B cell (primary cell): ENCODE data around the gene MARCHF10. TPM values are rescaled to one million over a fixed set of nuclear protein-coding genes. Genes with fewer than 3 reads are reported as not detected.

Experiments
- ATAC-seq: fragments of 200-7000 bp; cut with Tn5 transposase; one replicate; pipeline ENCODE4 v1.10.0; 2021; ENCODE audit warnings: low read depth, mild to moderate bottlenecking, moderate number of reproducible peaks, moderate library complexity
- CTCF ChIA-PET: fragments of 350-600 bp; sonication (Branson Sonifier 250); formaldehyde crosslinking; loops from one replicate; lab custom pipeline; 2021; ENCODE audit warnings: antibody characterized with exemption, inconsistent platforms; lab: Charles Lee
- POLR2A ChIA-PET: fragments of 350-600 bp; sonication (Branson Sonifier 250); formaldehyde crosslinking; loops from one replicate; lab custom pipeline; 2021; ENCODE audit warnings: antibody characterized with exemption; lab: Charles Lee
- DNase-seq: peaks from one replicate; pipeline ENCODE4 v3.0.0; 2013
- H2AFZ ChIP-seq: 2 replicates; pipeline ENCODE4 v1.6.1; 2012; ENCODE audit warnings: mild to moderate bottlenecking, low read depth, low read length; ENCODE audit not compliant: insufficient read depth, poor library complexity, severe bottlenecking
- H3K27ac ChIP-seq, 2 donors: 1 replicate in 1 of 2; 2 replicates in 1 of 2; pipeline ENCODE4 v1.5.1; 2012 to 2013; ENCODE audit warnings: low read length in 2 of 2, mild to moderate bottlenecking in 2 of 2, moderate library complexity in 1 of 2
- H3K27me3 ChIP-seq, 4 experiments: fragments of 200-600 bp in 1 of 4; sonication (generic) in 1 of 4; replicated peaks in 1 of 4; 1 replicate in 2 of 4; 2 replicates in 2 of 4; pipeline versions ENCODE4 v1.6.1 to v1.7.0; 2013 to 2016; ENCODE audit warnings: low read length in 3 of 4, mild to moderate bottlenecking in 2 of 4, mixed read lengths in 1 of 4, moderate library complexity in 1 of 4; ENCODE audit not compliant: insufficient read depth in 4 of 4, control insufficient read depth in 3 of 4; ENCODE audit errors: control extremely low read depth in 1 of 4
- H3K36me3 ChIP-seq, 2 experiments: replicated peaks in 1 of 2; 1 replicate in 1 of 2; 2 replicates in 1 of 2; pipeline versions ENCODE4 v1.6.1 to v1.7.1; 2013; ENCODE audit warnings: low read length in 1 of 2; ENCODE audit not compliant: insufficient read depth in 2 of 2, control insufficient read depth in 1 of 2; ENCODE audit errors: control extremely low read depth in 1 of 2, extremely low read depth in 1 of 2
- H3K4me1 ChIP-seq, 2 donors: fragments of 200-600 bp in 1 of 2; sonication (generic) in 1 of 2; 1 replicate in 1 of 2; 2 replicates in 1 of 2; pipeline versions ENCODE4 v1.5.1 to v1.6.1; 2013 to 2017; ENCODE audit warnings: low read length in 2 of 2; ENCODE audit not compliant: control insufficient read depth in 2 of 2, insufficient read depth in 2 of 2
- H3K4me2 ChIP-seq: replicated peaks from 2 replicates; pipeline ENCODE3; 2012; ENCODE audit warnings: mild to moderate bottlenecking, low read depth, low read length; ENCODE audit not compliant: poor library complexity, severe bottlenecking
- H3K4me3 ChIP-seq, 5 experiments: fragments of 200-600 bp in 1 of 5; sonication (generic) in 1 of 5; 1 replicate in 3 of 5; 2 replicates in 2 of 5; pipeline versions ENCODE4 v1.5.1 to v1.7.0; 2011 to 2016; ENCODE audit warnings: low read length in 4 of 5, mild to moderate bottlenecking in 4 of 5, low read depth in 2 of 5, control low read depth in 1 of 5, moderate library complexity in 1 of 5; ENCODE audit not compliant: insufficient read depth in 1 of 5; ENCODE audit errors: control extremely low read depth in 1 of 5, extremely low read depth in 1 of 5
- H3K79me2 ChIP-seq: fragments of 200-600 bp; sonication (generic); one replicate; pipeline ENCODE4 v1.6.0; 2016; ENCODE audit warnings: low read length; ENCODE audit not compliant: control insufficient read depth, insufficient read depth
- H3K9ac ChIP-seq: fragments of 200-600 bp; sonication (generic); 2 replicates; pipeline ENCODE4 v1.6.1; 2017; ENCODE audit warnings: mild to moderate bottlenecking, low read length, moderate library complexity
- H3K9me3 ChIP-seq, 3 donors: one replicate each; pipeline versions ENCODE4 v1.6.1 to v1.7.1; 2013; ENCODE audit warnings: low read length in 2 of 3; ENCODE audit not compliant: control insufficient read depth in 2 of 3, insufficient read depth in 1 of 3; ENCODE audit errors: control extremely low read depth in 1 of 3
- H4K20me1 ChIP-seq: 2 replicates; pipeline ENCODE4 v1.6.0; 2012; ENCODE audit warnings: mild to moderate bottlenecking, low read length; ENCODE audit not compliant: insufficient read depth, control insufficient read depth, poor library complexity, severe bottlenecking
- H3K27ac Mint-ChIP-seq: one replicate; pipeline ENCODE4 v1.8.0; 2021; ENCODE audit warnings: mixed read lengths
- H3K27me3 Mint-ChIP-seq: one replicate; pipeline ENCODE4 v1.8.0; 2021; ENCODE audit warnings: mixed read lengths
- H3K4me1 Mint-ChIP-seq: one replicate; pipeline ENCODE4 v1.8.0; 2021; ENCODE audit warnings: mixed read lengths
- H3K4me3 Mint-ChIP-seq: one replicate; pipeline ENCODE4 v1.8.0; 2021; ENCODE audit warnings: mixed read lengths
- H3K9me3 Mint-ChIP-seq: one replicate; pipeline ENCODE4 v1.8.0; 2022; ENCODE audit warnings: mixed read lengths; ENCODE audit not compliant: insufficient read depth
- EZH2 ChIP-seq: IDR thresholded peaks from 2 replicates; pipeline ENCODE4 v1.6.1; 2012; ENCODE audit warnings: borderline replicate concordance, low read depth, mild to moderate bottlenecking, moderate library complexity, low read length; ENCODE audit not compliant: insufficient read depth, poor library complexity, severe bottlenecking
- WGBS: methylation state at CpG from one replicate; pipeline ENCODE4 v1.1.5; 2013; ENCODE audit warnings: missing lambda C conversion rate; ENCODE audit not compliant: insufficient coverage; 5-methylcytosine and 5-hydroxymethylcytosine counted together
- intact Hi-C: fragments of 100-400 bp; cut with micrococcal nuclease; formaldehyde crosslinking; loops from one replicate; pipeline ENCODE4 v1.10.0; 2022
- polyA plus RNA-seq: library from polyadenylated mRNA; depleted of rRNA; stranded (reverse); fragments of >200 nt; gene quantifications from 2 replicates; pipeline ENCODE4 v1.2.3, GENCODE V29; 2012
- total RNA-seq, 2 donors: library from RNA; stranded (reverse); fragments of 120-200 nt in 1 of 2; gene quantifications; 1 replicate in 1 of 2; 2 replicates in 1 of 2; pipeline versions ENCODE4 v1.2.3 to v1.2.4, GENCODE V29; 2013 to 2022
- TF ChIP-seq, protein P1 (sequence below): fragments of 200-600 bp; IDR thresholded peaks from one replicate; pipeline ENCODE4 v1.8.0; 2022; ENCODE audit warnings: antibody characterized with exemption, mild to moderate bottlenecking

MARCHF10 gene
- total and polyA plus RNA-seq, 2 donors (not counting 1 experiment from before 2014, with no cell fraction given): 0.24 TPM; not detected in 1

DNA sequence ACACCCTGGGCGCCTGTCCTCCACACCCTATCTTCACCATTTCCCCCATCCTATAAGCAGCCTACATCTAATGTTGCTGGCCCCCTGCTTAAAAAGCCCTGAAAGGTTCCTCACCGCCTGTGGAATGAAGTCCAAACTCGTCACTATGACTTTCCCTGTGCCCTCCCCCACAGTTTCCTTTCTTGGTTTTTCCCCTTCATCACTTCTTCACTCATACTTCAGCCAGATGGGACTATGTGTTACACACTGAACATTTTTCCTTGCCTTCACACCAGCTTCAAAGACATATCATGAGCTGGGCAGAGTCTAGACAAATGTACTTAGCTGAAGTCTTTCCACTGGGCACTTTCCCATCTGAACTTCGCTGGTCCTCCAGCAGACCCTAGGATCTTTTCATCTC is 1.5 kb upstream of the MARCHF10 start:
- CTCF ChIA-PET: no interaction called here
- Histone ChIP-seq H3K9me3 (no peaks in the 10 kb centered on the region), H3K27me3 (peaks cover 0 to 9% (median 0%) of the 10 kb centered on the region in 4 experiments), H3K79me2 (no peaks in the 10 kb centered on the region), H3K9ac (no peak overlapping the region), H3K4me3 (no peak overlapping the region), H3K4me2 (no peak overlapping the region), H3K27ac (no peak overlapping the region), H4K20me1 (no peaks in the 10 kb centered on the region), H2AFZ (no peak overlapping the region), H3K36me3 (no peaks in the 10 kb centered on the region), H3K4me1 (peaks cover 4 to 8% of the 10 kb centered on the region in 2 donors)
- peaks cover 25% of the 10 kb centered on the region for H3K27me3 Mint-ChIP-seq
- H3K4me3 Mint-ChIP-seq: no peak overlapping the region
- POLR2A ChIA-PET: no interaction called here
- DNase-seq (no peak), ATAC-seq (no peak)
- no peak overlapping the region for H3K27ac Mint-ChIP-seq
- intact Hi-C loops: no loop called here
- TF ChIP-seq, protein P1, sequence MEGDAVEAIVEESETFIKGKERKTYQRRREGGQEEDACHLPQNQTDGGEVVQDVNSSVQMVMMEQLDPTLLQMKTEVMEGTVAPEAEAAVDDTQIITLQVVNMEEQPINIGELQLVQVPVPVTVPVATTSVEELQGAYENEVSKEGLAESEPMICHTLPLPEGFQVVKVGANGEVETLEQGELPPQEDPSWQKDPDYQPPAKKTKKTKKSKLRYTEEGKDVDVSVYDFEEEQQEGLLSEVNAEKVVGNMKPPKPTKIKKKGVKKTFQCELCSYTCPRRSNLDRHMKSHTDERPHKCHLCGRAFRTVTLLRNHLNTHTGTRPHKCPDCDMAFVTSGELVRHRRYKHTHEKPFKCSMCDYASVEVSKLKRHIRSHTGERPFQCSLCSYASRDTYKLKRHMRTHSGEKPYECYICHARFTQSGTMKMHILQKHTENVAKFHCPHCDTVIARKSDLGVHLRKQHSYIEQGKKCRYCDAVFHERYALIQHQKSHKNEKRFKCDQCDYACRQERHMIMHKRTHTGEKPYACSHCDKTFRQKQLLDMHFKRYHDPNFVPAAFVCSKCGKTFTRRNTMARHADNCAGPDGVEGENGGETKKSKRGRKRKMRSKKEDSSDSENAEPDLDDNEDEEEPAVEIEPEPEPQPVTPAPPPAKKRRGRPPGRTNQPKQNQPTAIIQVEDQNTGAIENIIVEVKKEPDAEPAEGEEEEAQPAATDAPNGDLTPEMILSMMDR: no peak
- TF ChIP-seq EZH2: no peak
- WGBS: 79% methylated on average over 2 of the region's 4 CpGs
- H3K9me3 Mint-ChIP-seq: no peaks in the 10 kb centered on the region
- peaks cover 9% of the 10 kb centered on the region for H3K4me1 Mint-ChIP-seq

- no peaks in the 10 kb centered on the region for H3K9me3 Mint-ChIP-seq
- Histone ChIP-seq H2AFZ (peak overlapping the region; percentile 42), H3K36me3 (no peaks in the 10 kb centered on the region), H4K20me1 (no peaks in the 10 kb centered on the region), H3K9me3 (no peaks in the 10 kb centered on the region), H3K27me3 (peaks cover 0 to 12% (median 0%) of the 10 kb centered on the region in 4 experiments), H3K9ac (no peak overlapping the region), H3K4me3 (no peak overlapping the region), H3K79me2 (no peaks in the 10 kb centered on the region), H3K27ac (no peak overlapping the region), H3K4me1 (peaks cover 4 to 8% of the 10 kb centered on the region in 2 donors), H3K4me2 (peak overlapping the region; percentile 67)
- ChIA-PET CTCF (no interaction called here), POLR2A (no interaction called here)
- no peak overlapping the region for H3K27ac Mint-ChIP-seq
- intact Hi-C loops: no loop called here
- TF ChIP-seq EZH2: no peak
- TF ChIP-seq, protein P1: no peak
- WGBS: 89% methylated on average over 10 of the region's 10 CpGs
- no peak for ATAC-seq
- peaks cover 36% of the 10 kb centered on the region for H3K27me3 Mint-ChIP-seq
- H3K4me3 Mint-ChIP-seq: no peak overlapping the region
- DNase-seq: no peak
- H3K4me1 Mint-ChIP-seq: peaks cover 9% of the 10 kb centered on the region
These were observed 459 bp upstream of the MARCHF10 start for GRCh38 chr17:62808576-62808970.
